Endometrial microvascular endothelial cells (primary cell): Measurements from ENCODE around the gene HK2. TPM values are rescaled to one million over a fixed set of nuclear protein-coding genes. Genes with fewer than 3 reads are reported as not detected.
"Not testable (repeated sequence)": the region's sequence is repeated elsewhere in the genome, so short reads cannot be mapped to it uniquely, and the experiment has no call there.

Experiments used
- in situ Hi-C: cut with HindIII; loops from 2 replicates; pipeline ENCODE4 v1.10.0; 2017; ENCODE audit warnings: low sequenced_read_pairs, low pct_unique_long_range_greater_than_20kb; ENCODE audit errors: inconsistent ontology term
- total RNA-seq: library from RNA; depleted of rRNA; stranded (reverse); fragments of >200 nt; gene quantifications from one replicate; pipeline ENCODE4 v1.2.3, GENCODE V29; 2015; ENCODE audit errors: inconsistent ontology term

The HK2 gene
- total RNA-seq, 1 donor from 2014 or later, result 8.0 TPM

GRCh38 chr2:74887960-74888700, 54.2 kb downstream of the HK2 start:
- in situ Hi-C loops, result no loop called here

DNA sequence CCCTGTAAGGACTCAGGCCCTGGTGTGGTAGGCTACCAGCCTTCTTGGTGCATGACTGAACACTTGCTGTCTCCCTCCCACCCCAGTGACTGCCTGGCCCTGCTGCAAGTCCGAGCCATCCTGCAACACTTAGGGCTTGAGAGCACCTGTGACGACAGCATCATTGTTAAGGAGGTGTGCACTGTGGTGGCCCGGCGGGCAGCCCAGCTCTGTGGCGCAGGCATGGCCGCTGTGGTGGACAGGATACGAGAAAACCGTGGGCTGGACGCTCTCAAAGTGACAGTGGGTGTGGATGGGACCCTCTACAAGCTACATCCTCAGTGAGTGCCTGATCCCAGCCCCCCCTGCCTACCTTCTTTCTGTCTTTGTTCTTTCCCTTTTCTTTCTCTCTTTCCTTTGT, 55.2 kb downstream of the HK2 start:
- in situ Hi-C loops, result no loop called here

DNA sequence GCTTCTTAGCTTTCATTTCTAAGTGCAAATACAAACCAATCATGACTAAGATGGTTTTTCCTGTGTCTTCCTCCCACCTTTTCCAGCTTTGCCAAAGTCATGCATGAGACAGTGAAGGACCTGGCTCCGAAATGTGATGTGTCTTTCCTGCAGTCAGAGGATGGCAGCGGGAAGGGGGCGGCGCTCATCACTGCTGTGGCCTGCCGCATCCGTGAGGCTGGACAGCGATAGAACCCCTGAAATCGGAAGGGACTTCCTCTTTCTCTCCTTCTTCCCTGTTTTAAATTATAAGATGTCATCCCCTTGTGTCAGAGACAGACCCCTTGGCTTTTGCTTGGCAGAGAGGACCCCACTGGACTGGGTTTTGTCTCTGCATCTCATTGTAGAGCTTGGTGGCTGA, 56.8 kb downstream of the HK2 start:
- in situ Hi-C loops, result no loop called here

- in situ Hi-C loops, result no loop called here
Observed at GRCh38 chr2:74891136-74891764, 57.3 kb downstream of the HK2 start.

DNA sequence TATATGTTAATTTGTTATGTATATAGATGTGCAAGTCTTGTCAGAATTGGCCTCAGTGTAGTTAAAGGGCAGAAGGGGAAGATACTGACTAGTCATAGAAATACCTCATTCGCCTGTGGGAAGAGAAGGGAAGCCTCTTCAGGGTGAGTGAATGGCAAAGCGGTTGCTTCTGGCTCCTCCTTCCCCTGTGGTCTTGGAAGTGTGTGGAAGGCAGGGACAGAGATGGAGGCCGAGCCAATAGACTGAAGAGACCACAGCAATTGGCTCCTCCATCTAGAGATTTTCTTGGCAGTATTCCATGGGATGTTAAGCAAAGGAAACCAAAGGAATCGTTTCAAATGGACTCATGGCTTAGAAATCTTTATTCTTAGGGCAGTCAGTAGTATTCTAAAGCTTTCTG, 57.9 kb downstream of the HK2 start:
- in situ Hi-C loops, result not testable (repeated sequence)

- in situ Hi-C loops, result no loop called here
Observed at GRCh38 chr2:74892609-74893008, 58.7 kb downstream of the HK2 start.

- in situ Hi-C loops, result no loop called here
Observed at GRCh38 chr2:74893332-74893731, 59.4 kb downstream of the HK2 start.

DNA sequence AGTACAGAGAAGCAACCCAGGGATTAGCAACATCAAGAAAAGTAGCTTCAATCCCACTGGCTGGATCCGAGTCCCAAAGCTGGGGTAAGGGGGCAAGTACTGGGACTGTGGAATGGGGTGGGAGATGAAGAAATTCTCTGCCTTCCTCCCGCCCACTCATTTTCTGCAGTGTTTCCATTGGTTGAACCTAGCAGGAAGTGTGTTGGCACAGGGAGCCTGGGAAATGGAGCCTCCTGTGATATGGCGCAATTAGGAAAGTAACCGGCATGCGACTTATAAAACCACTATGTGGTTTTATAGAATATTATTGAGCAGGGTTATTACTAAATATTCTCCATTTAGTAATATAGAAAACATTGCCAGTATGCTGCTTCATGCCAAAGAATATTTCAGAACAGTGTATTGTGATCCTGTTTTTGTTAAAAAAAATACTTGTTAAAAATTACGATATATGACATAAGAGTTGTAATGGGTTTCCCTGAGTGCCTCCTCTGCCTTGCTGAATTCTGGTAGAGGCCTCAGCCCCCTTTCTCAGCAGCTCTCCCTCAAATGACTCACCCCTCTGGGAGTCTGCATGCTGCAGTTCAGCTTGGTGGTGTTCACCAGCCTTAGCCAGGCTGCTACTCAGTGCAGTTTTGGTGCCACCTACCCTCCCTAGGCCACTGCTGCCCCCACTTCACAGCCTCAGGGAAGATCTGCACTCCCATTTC, 60.5 kb downstream of the HK2 start:
- in situ Hi-C loops, result no loop called here

DNA sequence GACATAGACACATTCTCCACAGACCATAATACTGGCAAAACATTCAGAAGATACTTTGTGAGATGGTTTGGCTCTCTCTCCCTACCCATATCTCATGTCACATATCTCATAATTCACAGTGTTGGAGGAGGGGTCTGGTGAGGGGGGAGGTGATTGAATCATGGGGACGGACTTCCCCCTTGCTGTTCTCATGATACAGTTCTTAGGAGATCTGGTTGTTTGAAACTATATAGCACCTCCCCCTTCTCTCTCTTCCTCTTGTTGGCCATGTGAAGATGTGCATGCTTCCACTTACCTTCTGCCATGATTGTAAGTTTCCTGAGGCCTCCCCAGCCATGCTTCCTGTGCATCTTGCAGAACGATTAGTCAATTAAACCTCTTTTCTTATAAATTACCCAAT, 61.1 kb downstream of the HK2 start:
- in situ Hi-C loops, result no loop called here

DNA sequence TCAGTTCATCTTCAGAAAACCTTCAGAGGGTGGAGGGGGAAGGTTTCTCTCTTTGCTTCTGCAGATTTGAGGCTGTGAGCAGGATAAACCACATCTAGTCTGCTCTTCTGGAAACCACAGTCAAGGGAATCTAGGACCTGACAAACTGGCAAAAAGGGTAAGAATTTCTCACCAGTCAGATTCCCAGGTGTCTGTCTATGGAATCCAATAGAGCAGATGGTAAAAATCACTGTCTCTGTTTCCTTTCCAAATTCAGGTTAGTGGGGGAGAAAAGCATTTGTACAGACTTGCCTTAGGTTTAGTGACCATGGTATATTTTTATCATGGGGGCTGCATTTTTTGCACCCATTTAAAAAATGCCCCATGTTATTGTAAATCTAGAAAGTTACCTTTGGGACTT, 62.3 kb downstream of the HK2 start:
- in situ Hi-C loops, result no loop called here

DNA sequence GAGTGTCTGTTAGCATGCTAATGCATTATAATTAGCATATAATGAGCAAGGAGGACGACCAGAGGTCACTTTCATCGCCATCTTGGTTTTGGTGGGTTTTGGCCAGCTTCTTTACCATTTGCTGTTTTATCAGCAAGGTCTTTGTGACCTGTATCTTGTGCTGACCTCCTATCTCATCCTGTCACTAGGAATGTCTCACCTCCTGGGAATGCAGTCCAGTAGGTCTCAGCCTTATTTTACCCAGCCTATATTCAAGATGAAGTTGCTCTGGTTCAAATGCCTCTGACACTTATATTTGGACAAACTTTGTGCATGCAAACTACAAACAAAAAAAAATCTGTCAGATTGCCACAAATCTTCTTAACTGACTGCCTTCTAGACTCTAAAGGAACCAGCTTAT, 66.3 kb downstream of the HK2 start:
- in situ Hi-C loops, result not testable (repeated sequence)

GRCh38 chr2:74902281-74902860, 68.4 kb downstream of the HK2 start:
- in situ Hi-C loops, result no loop called here

GRCh38 chr2:74906395-74906794, 72.5 kb downstream of the HK2 start:
- in situ Hi-C loops, result no loop called here

GRCh38 chr2:74907560-74907959, 73.6 kb downstream of the HK2 start:
- in situ Hi-C loops, result not testable (repeated sequence)

GRCh38 chr2:74908748-74909444, 75.0 kb downstream of the HK2 start:
- in situ Hi-C loops, result no loop called here

DNA sequence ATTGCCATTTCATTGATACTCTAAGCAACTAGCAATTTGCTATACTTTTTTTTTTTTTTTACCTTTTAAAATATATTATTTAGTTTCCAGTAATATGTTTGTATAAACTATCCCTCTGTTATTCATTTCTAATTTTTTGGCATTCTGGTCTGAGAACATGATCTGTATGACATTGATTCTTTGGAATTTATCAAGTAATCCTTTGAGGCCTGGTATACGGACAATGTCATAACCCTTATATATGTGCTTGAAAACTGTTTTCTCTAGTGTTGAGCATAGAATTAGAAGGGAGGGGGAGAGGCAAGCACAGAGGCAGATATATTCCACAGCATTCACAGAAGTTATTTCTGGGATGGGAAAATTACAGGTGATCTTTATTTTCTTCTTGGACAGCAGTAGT, 76.3 kb downstream of the HK2 start:
- in situ Hi-C loops, result no loop called here

GRCh38 chr2:74911061-74911460, 77.1 kb downstream of the HK2 start:
- in situ Hi-C loops, result no loop called here

GRCh38 chr2:74915743-74916142, 81.8 kb downstream of the HK2 start:
- in situ Hi-C loops, result no loop called here

- in situ Hi-C loops, result no loop called here
Observed at GRCh38 chr2:74916394-74916793, 82.5 kb downstream of the HK2 start.
